HG02938 (cell line): Measurements from ENCODE around the gene ZNF507.
"Not testable (repeated sequence)": the region's sequence is repeated elsewhere in the genome, so short reads cannot be mapped to it uniquely, and the experiment has no call there.

Experiments
- ATAC-seq: cut with Tn5 transposase; IDR thresholded peaks from one replicate; pipeline ENCODE4 v1.9.1; 2021; ENCODE audit warnings: mild to moderate bottlenecking, moderate library complexity; ENCODE audit not compliant: unreplicated experiment

Gene ZNF507

DNA sequence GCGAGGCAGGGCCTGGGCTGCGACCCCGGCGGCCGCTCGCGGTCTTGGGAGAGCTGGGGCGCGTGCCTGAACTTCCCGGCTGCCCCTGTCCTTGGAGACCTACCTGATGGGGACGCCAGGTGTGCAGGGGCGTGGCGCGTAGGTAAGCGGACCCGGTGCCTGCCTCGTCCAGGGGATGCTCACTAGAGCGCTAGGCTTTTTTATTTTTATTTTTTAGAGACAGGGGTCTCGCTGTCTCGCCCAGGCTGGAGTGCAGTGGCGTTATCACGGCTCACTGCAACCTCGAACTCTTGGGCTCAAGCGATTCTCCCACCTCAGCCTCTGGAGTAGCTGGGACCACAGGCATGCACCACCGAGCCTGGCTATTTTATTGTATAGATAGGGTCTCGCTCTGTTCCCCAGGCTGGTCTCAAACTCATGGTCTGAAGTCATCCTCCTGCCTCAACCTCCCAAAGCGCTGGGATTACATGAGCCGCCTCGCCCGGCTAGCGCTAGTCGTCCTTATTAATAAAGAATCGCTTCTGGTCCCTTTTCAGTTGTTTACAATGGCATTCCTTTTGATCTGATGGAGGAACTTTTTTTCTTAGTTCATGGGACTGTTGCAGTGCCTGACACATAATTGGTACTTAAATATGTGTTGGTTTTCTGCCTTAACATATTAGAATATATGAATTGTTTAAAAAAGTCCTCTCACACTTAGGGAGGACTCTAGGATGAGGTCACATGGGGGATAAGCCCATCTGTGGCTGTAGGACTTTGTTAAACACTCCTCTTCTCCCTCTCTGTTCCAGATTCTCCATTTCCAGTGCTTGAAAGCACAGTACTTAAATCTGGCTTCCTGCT, 61.0 kb downstream of the ZNF507 start:
- ATAC-seq: no peak

DNA sequence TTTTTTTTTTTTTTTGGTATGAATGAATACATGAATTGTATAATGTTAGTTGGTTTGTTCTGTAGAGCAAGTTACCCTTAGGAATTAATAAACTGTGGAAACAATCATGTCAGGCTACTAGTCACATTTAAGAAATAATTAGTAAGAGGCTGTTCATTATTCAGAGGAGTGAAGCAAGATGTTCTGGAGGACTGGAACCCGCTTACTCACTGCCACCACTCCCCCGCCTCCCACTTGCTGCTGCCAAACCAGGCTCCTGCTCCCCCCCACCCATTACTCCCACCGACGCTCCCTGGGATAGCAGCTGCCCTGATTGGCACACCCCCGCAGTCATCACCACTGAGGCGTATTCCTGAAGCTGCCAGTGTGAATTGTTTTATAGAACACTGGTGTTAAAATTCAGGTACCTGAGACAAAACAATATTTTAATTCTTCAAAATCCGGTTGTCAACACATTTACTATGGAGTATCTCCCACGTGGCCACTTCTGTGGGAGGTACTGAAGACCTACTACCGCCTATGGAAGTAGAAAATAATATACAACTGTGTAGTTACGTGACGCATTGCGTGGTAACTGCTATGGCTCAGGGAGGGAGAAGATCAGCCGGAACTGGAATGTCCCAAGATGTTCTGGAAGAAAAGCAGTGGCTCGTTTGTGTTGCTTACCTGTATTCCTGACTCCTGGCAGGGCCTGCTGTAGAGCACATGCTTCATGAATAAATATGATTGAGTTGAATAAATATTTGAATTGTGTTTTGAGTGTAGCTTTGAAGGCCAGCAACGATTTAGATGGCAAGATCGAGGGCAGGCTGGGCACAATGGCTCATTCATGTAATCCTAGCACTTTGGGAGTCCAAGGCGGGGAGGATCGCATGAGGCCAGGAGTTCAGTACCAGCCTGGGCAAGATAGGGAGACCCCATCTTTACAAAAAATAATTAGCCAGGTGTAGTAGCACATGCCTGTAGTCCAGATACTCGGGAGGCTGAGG, 61.9 kb downstream of the ZNF507 start:
- no peak for ATAC-seq

DNA sequence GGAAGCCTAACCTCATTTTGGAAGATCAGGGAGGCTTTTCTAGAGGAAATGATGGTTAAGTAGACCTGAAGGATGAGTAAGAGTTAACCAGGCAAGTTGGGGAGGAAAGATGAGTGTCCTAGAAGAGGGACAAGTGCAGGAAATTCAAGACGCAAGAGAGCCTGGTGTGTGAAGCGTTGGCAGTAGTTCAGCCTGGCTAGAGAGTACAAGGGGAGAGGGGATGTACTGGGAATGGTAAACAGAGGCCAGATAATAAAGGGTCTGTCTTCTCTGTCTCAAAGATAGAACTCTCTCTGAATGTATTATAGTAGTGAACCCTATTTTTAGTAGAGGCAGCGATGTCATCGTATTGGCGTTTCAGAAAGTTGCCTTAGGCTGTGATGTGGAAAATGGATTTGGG, 69.8 kb downstream of the ZNF507 start:
- no peak for ATAC-seq

DNA sequence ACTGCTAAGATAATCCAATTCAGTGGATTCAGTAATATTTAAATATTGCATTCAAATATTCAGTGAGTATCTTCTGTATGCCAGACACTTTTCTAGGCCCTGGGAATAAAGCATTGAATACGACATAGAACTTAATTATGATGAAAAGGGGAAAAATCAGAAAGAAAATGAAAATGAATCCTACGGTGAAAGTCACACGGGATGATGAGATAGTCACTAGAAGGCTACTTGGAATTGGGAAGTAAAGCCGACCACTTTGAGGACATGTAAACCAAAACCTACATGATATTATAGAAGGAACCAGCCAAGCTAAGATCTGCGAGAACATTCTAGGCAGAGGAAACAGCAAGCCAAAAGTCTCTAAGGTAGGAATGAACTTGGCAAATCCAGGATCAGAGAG, 70.3 kb downstream of the ZNF507 start:
- no peak for ATAC-seq

DNA sequence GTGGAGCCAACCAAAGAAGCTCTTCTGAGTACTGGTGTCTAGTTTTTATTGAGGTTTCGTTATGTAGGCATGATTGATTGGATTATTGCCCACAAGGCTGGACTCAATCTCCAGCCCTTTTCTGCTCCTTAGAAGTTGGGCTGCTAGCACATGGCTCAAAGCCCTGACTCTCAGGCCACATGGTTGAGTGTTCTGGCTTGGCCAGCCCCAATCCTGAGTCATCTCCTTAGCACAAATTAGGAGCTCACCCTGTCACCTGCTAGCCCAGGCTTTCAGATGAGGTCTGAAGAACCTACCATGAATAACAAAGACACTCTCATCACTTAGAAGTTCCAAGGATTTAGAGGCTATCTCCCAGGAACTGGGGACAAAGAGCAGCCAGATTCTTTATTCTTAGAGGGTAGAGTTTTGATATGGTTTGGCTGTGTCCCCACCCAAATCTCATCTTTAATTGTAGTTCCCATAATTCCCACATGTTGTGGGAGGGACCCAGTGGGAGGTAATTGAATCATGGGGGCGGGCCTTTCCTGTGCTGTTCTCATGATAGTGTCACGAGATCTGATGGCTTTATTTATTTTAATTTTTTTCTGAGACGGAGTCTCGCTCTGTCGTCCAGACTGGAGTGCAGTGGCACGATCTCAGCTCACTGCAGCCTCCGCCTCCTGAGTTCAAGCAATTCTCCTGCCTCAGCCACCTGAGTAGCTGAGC, 71.5 kb downstream of the ZNF507 start:
- no peak for ATAC-seq

DNA sequence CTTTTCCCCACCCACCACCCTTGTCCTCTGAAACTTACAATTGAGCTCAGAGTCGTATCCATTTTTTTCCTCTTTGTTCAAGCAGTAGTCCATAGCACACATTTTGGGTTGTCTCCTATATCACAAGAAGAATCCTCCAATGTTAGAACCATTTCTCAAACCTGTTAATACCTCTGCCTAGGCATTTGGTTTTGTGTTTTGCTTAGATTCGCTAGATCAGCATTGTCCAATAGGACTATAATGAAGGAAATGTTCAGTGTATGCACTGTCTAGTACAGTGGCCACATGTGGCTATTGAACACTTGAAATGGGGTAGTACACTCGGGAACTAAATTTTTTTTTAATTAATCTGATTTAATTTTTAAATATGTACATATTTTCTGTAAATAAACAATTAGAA, 72.7 kb downstream of the ZNF507 start:
- no peak for ATAC-seq

DNA sequence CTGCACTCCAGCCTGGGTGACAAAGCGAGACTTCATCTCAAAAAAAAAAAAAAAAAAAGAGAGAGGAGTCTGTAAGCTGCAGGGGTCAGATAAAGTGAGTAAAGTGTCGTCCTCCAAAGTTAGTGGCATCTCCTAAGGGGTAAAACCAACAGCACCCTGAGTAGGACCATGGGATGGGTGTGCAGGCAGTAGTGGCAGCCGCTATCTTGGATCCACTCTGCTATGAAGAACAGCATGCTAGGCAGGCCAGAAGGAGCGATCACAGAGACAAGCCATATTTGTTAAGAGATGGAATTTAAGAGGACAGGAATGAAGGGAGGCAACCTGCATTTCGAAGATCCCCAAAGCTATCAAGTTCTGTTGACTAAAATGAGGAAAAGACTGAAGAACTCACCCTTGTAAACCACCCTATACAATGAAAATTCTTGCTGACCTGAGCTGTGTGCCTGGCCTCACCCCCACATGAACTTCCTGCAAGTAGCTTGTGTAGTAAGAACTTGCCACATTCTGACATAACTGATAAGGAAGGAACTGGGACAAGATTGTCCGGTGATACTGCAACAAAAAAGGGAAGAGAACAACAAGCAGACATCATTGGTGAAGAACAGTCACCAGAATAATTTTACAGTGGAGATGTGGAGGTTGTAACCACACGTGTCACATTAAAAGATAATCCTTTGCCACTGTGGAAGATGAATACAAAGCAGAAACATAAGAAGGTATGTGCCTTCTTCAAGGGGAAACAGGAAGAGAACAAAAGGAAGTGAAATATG, 76.4 kb downstream of the ZNF507 start:
- ATAC-seq: no peak

DNA sequence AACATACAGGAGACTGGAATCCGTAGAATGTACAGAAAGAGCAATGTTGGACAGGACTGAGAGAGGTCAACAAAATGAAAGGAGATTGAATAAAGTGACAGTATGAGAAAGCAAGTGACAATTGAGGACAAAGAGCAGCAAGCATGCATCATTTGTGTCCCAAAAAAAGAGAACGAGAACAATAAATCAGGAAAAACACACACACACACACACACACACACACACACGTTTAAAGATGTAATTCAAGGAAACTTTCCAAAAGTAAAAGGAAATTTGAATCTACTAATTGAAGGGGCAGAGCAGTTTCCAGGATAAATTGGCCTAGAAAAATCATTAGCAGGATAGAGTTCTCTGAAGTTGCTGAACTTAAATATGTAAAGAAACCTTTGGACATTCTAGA, 77.0 kb downstream of the ZNF507 start:
- ATAC-seq: no peak

DNA sequence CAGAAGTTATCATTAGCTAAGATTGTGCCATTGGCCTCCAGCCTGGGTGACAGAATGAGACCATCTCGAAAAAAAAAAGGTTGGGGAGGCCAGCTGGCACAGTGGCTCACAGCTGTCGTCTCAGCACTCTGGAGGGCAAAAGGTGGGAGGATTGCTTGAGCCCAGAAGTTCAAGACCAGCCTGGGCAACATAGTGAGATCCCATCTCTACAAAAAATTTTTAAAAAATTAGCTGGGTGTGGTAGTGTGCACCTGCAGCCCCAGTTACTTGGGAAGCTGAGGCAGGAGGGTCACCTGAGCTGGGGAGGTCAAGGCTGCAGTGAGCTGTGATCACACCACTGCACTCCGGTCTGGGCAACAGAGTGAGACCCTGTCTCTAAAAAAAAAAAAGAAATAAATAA, 78.5 kb downstream of the ZNF507 start:
- ATAC-seq: not testable (repeated sequence)

DNA sequence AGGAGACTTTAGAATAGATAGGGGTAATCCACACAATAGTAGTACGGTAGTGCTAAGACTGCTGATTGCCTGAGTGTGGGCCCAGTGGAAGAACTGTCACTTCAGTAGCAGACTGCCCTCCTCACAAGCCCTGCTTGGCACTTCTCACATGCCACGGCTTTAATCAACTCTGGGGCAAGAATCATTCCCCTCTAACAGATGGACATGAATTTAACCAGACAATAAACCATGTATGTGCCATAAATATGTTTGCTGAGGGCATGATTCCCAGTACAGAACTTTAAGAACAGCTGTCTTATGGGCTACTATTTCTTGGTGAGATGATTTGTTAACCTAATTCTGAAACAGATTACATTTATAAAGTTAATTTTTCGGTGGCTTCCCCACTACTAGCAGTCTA, 82.1 kb downstream of the ZNF507 start:
- no peak for ATAC-seq

DNA sequence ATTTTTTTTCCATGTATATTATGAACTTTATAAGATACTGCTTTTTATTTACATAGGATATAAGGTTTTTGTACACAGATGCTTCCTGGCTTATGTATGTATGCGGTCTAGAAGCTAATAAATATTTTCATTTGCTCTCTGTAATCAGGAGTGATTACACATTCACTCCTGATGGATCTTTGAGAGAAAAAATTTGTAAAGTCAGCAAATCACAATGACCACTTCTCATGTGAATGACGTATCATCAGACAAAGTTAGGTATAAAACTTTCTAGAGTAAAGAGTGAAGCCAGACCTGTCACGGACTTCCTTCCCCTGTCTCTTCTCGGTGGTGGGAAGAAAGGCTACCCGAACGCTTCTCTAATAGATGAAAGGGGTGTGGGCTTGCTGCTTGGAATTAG, 91.3 kb downstream of the ZNF507 start:
- no peak for ATAC-seq

DNA sequence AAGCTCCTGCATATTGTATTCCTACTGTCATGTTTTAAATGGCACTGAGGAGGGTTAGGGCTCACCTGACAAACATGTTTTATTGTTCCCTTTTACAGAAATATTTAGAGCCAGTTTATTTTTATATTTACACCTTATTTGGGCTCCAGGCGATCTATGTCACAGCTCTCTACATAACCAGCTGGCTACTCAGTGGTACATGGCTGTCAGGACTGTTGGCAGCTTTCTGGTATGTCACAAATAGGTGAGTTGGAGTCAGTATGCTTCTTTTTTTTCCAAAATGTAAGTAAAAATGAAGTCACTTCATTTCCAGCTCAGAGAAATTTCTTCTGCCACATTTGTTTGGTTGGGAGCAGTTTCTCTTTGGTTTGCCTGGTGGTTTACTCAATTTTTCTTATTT, 91.7 kb downstream of the ZNF507 start:
- no peak for ATAC-seq
